NAMALWA (cell line): ENCODE results near the gene RAI1.

Source experiments
- DNase-seq: peaks from one replicate; pipeline ENCODE4 v3.0.0-alpha.2; 2015; ENCODE audit warnings: low spot score

Gene RAI1

DNA sequence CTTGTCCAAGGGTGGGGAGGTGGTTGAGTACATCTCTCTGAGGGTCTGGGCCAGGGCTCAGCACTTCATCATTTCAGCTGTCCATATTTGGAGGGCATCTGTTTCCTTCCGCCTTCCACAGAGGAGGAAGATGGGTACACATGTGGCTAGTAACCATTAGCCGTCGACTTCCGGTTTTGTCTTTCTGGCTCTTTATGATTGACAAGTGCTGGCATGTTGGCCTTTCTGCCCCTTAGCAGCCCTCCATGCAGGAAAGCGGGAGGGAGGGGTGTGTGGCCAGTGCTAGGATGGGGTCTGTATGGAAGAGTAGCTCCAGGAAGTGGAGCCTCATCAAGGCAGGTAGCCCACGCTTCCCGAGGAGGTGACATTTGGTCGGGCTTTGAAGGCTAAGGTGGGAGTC lies 69.6 kb downstream of the RAI1 start:
- DNase-seq = peak; percentile 67

DNA sequence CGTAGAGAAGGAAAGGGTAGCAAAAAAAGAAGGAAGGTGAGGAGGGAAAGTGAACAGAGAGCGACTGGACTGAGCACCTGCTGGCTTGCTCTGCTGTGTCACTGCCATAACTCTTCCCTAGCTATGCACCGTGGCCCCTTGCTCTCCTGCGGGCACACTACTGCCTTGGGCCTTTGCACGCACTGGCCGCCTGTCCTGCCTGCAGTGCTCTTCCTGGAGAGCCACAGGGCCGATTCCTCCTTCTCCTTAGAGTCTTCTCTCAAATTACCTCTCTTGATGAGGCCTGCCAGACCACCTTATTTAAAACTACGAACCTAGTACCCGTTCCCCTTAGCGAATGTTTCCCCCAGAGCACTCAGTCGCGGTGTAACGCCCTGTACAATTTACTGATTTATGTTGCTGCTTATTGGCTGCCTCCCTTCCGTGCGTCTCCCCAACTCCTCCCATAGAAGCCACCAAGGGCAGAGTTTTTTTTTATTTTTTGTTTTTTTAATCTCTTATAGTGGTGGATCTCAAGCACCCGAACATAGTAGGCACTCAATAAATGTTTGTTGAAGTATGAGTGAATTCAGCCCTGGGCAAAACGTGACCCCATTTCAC lies 70.3 kb downstream of the RAI1 start:
- no peak for DNase-seq

GRCh38 chr17:17752089-17752820 lies 71.0 kb downstream of the RAI1 start:
- DNase-seq = peak; percentile 89

- DNase-seq = no peak
Measured at GRCh38 chr17:17752821-17753321, 71.6 kb downstream of the RAI1 start.

DNA sequence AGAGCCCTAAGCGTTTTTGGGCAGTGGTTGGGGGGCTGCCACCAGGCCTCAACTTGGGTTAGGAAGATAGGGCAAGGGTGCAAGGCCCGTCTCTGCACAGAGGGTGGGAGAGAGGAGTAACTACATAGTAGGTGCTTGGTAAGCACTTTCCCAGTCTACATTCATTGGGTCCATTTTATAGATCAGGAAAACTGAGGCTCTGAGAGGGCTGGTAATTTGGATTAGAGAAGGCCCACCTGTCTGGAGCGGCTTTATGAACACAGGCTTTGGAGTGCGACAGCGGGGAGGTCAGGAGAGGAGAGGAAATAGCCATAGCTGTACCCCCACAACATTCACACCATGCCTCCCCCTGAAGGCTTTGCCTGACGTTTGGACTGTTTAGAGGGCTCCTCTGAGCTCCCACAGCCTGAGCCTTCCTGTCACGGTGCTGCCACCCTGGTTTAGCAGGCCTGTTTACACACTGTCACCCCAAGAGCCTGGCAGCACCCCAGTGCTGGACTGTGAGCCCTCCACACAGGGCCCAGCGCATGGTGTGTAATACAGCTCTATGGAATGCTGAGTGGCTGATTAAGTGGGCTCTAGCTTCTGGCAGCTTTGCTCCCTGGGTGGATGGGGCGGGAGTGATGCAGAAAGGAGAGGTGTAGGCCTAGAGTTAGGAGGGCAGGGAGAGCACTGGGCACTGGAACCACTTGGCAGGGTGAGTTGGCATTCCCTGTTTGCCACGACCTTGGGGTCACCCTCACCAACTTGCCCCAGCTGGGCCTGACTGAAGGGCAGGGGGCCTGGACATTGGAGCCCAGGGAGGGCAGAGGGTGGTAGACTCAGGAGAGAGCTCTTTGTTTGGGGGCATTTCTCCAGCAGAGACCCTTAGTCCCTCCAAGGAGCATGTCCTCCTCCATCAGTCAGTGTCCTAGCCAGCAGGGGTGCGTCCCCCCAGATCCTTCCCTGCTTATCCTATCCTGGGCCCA lies 73.7 kb downstream of the RAI1 start:
- no peak for DNase-seq

DNA sequence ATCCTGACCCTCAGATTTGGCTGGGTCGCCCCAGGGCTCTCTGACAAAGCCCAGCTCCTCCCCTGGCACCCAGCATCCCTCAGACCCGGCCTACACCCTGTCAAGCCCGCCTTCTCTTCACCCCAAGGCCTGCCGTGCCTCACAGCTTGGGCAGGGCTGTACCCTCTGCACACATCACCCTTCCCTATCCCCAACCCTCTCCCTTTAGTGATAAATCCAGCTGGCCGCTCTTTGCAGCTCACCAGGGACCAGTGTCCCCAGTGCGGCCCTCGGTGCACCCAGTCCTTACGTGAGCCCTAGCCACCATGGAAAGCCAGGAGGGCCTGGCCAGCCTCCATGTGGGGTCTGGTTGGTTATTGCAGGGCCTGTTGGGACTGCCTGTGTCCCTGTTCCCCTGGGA lies 74.5 kb downstream of the RAI1 start:
- no peak for DNase-seq

- peak; percentile 54 for DNase-seq
Measured at GRCh38 chr17:17757391-17757791, 76.1 kb downstream of the RAI1 start.

DNA sequence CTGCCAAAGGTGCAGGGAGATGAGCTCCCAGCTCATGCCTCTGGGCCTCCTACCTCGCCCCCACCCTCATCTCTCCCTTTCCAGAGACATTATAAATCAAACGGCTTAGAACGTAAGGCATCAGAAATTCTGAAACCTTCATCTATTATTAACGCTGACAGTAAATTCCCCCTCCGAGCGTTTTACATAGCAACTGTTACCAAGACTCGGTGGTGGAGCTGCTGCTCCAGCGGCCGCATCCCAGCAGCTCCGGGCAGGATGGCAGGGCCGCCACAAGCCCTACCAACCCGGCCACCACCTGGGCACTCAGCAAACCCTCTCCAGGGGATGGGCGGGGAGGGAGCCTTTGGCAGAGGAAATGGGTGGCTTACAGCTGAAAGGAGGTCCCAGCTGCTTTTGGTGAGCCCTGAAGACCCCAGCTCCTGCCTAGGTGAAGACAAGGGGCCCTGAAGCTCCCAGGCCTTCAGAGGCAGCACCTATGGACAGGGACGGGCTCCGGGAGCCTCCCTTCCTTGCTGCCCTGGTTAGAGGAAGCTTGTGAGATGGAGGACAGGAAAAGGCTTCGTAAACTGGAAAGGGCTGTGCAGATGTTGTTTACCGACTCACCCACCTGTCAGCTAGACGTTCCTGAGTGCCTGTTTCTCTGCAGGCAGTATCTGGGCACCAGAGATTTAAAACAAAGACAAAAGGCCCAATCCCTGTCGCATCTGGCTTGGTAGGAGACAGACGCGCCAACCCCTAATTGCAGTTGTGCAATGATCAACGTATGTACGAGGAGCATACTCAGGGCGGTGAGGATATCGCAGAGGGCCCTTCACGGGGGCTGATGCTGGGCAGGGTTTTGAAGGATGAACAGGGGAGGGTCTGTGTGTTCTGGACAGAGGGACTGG lies 76.9 kb downstream of the RAI1 start:
- DNase-seq = peak; percentile 62

GRCh38 chr17:17758941-17759563 lies 77.8 kb downstream of the RAI1 start:
- DNase-seq = no peak

DNA sequence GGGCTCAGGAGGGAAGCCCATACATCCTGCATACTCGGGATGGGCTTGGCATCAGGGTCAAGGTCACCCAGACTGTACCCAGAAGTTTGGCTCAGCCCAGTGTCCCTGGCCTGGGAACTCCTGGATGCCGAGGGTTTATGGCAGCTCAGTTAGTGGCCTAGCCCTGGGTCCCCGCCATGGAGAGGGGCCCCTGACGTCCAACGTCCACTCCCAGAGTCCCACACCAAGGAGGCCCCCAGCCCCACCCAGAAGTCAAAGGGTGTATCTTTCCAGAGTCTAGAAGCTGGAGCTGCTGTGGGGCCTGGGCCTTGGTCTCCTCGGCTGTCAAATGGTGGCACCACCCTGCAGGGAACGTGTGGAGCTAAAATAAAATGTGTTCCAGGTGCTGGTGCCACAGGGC lies 79.1 kb downstream of the RAI1 start:
- DNase-seq = no peak

- no peak for DNase-seq
Measured at GRCh38 chr17:17760872-17761550, 79.8 kb downstream of the RAI1 start.

DNA sequence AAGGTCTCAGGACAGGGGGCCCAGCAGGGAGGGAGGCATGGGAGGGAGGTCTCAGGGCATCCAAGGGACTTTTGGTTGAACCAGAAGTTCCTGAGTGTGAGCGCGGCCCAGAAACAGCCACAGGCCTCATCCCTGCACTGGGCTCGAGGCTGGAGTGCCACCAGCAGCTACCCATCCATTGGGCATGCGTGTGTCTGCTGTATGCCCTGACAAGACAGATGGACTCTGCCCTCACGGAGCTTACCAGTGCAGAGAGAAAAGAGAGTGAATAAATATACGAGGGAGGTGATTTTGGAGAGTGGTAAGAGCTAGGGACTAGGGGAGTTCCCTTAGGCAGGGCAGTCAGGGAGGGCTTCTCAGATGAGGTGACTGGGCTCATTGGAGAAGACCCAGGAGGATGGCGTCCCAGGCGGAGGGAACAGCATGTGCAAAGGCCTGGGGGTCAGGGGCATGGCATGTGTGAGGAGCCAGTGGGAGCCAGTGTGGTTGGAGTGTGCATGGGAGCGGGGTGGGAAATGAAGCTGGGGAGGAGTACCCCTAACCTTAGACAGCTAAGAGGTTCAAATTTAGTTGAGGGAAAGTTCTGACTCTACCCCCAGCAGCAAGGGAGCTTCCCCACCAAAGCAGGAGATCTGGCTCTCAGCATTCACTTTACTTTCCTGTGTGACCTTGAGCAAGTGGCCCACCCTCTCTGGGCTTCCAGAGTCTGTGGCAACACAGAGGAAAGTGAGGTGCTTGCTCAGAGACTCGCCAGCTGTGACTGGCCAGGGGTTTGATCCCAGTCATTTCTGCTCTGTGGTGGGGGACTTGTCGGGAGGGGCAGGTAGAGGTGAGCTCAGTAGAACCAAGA lies 80.9 kb downstream of the RAI1 start:
- no peak for DNase-seq

- DNase-seq = no peak
Measured at GRCh38 chr17:17762744-17763105, 81.5 kb downstream of the RAI1 start.

DNA sequence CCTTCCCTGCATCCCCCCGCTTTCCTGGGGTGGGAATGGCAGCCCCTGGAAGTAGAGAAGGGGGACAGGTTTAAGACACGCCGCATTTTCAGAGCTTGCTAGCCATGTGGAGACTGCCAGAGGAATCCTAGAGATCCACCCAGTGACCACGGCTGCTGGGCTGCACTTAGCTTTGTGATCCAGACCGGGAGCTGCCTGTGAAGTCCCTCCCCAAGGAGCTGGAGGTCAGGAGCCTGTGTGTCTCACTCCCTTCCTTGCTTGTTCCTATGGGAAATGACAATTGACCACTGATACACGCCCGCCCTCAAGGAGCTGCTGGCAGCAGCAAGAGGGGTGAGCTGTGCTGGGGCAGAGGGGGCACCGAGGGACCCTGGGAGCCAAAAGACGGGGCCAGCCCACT lies 81.9 kb downstream of the RAI1 start:
- DNase-seq = no peak

DNA sequence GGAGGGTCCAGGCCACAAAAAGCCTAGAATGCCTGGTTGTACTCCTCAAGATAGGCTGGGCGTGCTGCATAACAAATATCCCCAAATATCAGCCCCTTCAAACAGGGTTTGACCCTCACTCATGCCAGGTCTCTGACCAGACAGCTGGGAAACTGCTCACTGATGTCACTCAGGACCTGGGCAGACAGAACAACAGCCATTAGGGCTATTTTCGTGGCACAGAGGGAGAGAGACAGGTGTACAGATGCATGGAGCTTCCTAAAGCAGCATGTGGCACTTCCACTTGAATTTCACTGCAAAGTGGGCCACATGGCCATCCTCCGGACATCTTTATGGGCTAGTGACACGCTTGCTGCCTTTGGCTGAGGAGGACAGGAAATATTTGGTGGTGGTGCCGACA lies 82.5 kb downstream of the RAI1 start:
- no peak for DNase-seq

GRCh38 chr17:17765359-17766076 lies 84.3 kb downstream of the RAI1 start:
- DNase-seq = no peak

DNA sequence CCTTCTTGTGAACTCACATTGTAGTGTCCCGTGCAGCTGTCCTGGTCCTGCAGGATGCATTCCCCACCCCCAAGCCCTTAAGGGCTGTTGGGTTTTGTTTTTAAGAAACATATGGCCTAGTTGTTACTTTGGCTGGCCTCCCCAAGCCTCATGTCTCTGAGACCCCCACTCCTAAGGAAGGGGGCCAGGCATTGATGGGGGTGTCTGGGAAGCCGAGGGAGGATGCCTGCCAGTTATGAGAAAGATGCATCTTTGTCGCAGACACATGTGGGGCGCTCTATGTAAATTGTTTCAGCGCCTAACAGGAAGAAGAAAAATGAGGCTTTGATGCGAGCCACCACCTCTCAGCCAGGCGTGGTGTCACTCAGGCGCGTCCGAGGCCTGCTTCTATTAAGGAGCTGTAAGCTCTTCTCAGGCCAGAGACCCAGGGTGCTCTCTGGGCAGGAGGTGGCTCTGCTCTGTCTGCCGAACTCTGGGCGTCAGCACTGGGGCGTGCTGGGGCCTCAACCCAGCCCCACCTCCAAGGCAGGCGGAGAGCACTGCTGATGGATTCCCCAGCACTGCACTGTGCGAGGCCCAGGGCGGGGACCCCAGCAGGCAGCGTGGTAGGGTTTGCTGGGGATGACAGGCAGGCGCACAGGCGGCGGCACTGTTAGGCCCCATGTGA lies 85.0 kb downstream of the RAI1 start:
- DNase-seq = peak; percentile 80

DNA sequence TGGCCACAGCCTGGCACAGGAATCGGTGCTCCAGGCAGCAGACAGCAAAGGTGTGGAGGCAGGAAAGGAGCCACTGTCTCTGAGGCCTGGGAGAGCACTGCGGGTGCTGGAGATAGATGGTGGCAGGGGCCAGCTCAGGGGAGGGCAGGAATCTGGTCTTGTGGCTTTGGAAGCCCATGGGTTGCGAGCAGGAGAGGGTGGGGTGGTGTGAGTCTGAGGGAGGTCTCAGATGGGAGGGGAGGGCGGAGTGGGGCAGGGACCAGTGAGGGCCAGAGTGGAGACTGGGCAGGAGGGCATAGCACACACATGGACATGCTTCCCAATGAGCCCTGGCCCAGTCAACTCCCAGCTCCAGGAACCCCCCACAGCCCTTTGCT lies 85.5 kb downstream of the RAI1 start:
- DNase-seq = no peak
